Myocyte (in vitro differentiated cells): ENCODE data around the gene DDX17. TPM values are rescaled to one million over a fixed set of nuclear protein-coding genes. Genes with fewer than 3 reads are reported as not detected.

Experiments
- DNase-seq: peaks from one replicate; pipeline ENCODE4 v3.0.0-alpha.2; 2012; ENCODE audit warnings: low read depth
- total RNA-seq: library from RNA; depleted of rRNA; stranded (reverse); fragments of >200 nt; gene quantifications from 2 replicates; pipeline ENCODE4 v1.2.3, GENCODE V29; 2014

The DDX17 gene
- total RNA-seq, 1 donor from 2014 or later = 559 TPM

- DNase-seq = no peak
These were observed 38.6 kb downstream of the DDX17 start for GRCh38 chr22:38467438-38467903.

DNA sequence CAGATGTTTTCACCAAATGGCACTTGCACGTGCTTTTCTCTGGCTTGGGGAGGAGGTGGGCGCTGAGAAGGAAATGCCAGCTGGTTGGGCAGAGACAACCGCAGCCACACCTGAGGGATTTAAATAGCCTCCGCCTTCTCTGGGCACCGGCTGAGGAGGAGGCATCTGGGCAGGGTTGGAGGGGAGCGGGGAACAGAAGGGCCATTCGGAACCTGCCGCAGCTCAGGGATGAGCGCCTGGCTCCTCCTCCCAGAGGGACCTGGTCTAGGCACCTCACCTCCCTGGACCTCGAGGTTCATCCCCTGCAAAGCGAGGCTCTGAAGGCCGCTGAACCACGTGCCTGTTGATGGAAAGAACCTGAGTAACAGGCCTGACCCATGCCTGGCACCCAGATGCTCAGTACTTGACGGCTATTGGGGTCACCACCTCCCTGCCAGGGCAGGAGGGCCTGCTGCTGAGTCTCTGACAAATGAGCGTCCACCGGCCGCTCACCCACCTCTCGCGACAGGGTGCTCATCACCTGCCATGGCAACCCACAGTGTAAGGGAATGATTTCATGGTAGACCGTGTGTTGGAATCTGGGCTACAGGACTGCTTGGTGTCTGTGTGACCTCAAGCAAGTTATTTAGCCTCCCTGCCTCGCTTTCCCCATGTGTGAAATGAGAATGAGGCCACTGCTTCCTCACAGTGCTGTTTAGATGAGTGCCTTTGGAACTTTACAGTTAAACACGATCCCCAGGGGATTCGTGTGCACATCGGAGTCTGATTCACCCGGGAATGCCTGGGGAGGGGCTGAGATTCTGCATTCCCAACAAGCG lies 40.2 kb downstream of the DDX17 start:
- no peak for DNase-seq

GRCh38 chr22:38464992-38465672 lies 41.0 kb downstream of the DDX17 start:
- no peak for DNase-seq

DNA sequence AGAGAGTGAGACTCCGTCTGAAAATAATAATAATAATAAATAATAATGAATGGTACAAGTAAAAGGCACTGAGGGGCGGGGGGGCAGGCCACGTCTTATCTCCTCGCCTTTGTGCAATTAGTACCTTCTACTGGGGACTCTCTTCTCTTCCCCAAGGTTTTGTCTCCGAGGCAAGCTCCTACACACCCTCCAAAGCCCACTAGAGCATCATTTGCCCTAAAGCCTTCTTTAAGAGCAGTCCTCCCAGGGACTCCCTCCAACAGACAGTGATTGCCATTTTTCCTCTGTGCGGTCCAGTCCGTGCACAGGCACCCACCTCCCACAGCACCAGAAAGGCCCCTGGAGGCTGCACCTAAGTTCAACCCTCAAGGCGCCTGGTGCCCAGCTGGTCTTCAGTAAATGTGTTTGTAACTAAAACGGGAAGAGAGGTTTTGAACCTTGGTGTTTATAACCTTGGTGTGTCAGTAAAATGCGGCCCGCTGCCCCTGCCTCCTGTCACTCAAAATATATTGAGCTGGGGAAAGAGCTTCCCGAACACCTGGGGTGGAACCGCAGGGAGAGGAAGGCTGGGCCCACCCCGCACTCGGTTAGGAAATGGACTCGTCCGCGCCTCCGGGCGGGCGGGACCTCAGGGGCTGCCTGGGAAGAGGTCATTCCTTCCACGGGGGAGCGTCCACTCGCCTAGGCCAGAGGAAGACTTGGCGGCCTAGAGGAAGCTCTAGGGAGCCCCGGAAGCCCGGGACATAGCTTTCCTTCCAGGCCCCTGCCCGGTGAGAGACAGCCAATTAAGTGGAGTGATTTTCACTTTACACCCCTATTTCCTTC lies 42.9 kb downstream of the DDX17 start:
- DNase-seq = no peak

DNA sequence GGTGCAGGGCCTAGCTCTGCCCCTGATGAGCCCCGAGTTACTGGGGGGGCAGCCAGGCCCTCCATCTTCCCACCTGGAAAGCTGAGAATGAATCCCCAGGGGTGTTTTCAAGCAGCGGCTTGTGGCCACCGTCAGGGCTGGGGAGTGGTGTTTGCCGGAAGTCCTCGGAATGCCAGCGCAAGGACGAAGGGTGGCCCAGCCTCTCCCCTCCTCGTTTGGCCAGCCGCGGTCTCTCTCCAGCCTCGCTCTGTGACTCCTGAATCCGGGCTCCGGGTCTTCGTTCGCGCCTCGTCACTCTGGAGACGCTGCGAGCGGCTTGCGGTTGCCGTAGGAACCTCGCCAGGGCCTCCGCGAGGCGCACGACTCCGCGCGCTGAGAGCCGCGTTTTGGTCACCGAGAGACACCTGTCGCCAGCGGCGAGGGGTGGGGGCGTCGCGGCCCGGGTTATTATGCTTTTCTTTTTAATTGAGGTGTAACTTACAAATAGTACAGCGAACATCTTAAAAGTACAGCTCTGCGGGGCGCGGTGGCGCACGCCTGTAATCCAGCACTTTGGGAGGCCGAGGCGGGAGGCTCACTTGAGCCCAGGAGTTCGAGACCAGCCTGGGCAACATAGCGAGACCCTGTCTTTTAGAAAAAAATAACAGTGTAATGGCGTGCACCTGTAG lies 44.6 kb downstream of the DDX17 start:
- peak; percentile 96 for DNase-seq

DNA sequence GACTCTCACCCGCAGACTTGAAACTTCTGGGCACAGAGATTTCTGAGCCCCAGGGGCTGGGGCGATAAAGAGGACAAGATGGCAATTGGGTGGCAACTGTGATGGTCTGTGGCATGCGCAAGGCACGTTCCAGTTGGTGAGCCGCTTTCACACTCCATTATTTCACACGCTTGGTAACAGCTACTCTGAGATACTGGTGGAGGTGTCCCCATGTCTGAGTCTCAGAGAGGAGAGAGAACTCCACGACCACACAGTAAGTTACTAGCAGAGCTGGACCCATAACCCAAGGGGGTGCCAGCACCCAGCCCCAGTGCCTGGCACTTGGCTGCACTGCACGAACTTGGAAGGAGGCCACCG lies 45.1 kb downstream of the DDX17 start:
- DNase-seq = peak; percentile 38

DNA sequence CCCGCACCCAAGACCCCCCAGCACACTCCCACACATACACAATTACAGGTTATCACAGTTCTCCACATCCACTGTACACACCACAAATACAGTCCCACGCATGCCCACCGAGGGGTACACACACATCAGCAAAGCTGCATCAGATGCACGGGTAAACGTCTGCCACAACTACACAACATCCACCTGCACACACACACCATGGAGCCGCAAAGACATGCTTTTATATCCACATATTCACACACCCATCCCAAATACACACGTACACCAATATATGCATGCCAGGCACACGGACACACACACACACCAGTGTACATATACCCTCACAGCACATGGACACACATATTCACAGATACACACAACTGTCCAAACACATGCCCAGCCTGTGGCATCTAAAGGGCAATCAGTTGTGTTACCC lies 45.7 kb downstream of the DDX17 start:
- DNase-seq = no peak

GRCh38 chr22:38456841-38457699 lies 49.0 kb downstream of the DDX17 start:
- no peak for DNase-seq

DNA sequence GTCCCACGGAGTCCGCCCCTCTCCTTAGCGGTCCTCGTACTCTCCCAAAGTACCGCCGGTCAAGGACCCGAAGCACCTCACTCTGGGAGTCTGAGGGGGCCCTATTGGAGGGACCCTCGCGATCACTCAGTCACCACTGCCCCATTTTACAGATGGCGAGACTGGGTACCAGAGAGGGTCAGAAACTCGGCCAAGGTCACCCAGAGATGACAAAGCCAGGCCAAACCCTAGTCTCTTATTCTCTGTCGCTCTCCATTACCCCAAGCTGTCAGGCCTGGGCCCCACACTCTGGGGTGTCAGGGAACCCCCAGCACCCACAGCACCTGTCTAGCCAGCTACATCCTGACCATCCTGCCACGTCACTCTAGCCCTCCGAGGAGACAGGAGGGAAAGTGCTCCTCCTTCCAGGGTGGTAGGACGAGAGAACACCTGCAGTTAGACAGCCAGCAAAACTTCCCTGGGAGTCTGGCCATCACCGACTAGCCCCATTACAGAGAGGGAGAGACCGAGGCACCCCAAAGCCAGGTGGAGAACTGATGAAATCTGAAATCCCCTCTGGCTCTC lies 49.8 kb downstream of the DDX17 start:
- DNase-seq = no peak

DNA sequence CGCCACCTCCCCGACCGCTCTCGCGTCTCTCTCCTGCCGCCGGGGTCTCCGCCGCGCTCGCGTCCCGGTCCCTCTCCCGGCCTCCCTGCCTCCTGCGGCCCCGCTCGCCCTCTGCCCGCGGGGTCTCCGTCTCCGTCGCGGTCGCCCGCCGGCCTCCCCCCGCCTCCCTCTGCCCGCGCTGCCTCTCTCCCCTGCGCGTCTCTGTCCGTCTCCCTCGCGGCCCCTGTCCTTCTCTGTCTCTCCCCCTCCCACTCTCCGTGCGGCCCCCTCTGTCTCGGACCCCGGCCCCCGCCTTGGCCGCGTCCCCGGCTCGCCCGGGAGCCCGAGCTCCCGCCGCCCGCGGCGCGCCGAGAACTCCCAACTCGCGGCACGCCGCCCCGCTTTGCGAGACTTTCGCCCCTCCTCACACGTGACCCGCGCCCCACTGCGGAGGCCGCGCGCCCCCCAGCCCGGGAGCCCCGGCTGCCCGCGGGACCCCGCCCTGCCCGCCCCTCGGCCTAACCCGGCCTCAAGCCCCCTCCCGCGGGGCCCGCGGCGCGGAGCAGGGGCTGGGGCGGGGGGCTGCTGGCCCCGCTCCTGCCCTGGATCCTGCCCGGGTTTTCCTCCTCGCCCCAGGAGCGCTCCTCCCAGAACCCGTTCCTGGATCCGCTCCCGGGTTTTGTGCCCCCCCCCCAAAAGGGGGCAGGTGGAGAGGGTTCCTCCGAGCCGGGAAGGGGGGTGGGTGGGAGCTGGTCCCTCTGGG lies 50.4 kb downstream of the DDX17 start:
- no peak for DNase-seq

GRCh38 chr22:38455076-38455529 lies 51.0 kb downstream of the DDX17 start, which contains the start of gene KCNJ4:
Gene KCNJ4 (minus strand): TSS chr22:38455199. CDS start chr22:38428132, 27,067 bp downstream.
- no peak for DNase-seq

GRCh38 chr22:38454353-38455075 lies 51.6 kb downstream of the DDX17 start:
- DNase-seq = no peak

DNA sequence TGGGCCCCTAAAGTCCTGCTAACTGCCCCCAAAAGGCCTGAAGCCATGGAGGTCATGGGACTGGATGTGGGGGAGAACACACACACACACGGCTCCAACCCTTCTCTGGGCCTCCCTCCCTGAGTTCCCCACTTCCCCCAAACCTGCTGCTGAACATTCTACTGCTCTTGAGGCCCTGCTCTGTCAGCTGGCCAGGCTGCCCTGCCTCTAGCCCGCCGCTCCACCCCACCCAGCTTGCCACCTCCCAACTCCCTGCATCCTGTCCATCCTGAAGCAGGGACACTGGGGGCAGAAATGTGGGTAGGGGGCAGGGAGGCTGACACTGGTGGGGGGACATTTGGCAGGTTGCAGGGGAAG lies 52.1 kb downstream of the DDX17 start:
- DNase-seq = no peak

GRCh38 chr22:38453066-38453672 lies 52.9 kb downstream of the DDX17 start:
- DNase-seq = no peak

DNA sequence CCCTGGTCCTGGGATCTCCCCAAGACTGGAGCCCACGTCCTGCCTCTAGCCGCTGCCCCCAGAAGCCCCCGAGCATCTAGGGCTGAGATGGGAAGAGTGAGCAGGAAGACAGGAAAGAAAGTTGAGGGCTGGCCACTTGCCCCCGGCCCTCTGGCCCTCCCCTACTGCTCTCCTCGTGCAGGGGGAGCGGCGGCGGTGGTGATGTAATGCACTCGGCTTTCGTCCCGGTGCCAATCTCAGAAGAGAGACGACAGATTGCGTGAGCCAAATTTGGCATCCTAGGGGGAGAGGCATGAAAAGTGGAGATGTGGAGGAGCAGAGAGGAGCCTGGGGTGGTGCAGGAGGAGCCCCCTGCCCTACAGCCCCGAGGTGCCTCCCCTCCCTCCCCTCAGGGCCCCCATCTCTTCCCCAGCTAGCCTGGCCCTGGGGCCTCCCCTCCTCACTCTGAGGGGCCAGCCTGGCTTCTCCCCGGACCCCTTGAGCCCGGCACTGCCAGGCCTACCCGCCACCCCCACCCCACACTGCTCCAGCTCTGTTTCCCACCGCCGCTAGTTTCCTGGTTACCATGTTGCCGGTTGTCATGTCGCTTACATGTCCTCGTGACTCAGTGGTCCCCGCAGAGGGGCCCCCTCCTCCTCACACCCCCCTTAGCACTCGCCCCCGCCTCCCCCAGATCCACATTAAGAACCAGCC lies 53.6 kb downstream of the DDX17 start:
- DNase-seq = peak; percentile 53

DNA sequence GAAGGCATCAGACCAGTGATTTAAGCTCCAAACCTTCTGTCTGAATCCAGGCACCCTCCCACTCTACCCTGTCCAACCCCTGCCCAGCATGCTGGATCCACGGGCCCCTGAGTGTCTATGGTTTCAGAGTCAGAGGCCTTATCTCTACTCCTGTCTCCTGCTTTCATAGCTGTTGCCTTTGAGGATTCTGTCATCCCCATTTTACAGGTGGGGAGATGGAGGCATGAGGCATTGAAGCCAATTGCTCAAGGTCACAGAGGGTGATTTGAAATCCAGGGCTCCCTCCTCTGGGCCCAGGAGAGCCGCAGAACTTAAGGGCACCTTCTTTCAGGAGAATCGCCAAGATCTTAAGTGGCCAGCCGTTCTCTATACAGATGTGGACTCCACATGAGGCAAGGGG lies 54.2 kb downstream of the DDX17 start:
- no peak for DNase-seq

- no peak for DNase-seq
These were observed 54.7 kb downstream of the DDX17 start for GRCh38 chr22:38451404-38451803.
